GM21515 (cell line): ENCODE data around the gene SERHL2.
"Not testable (repeated sequence)": the region's sequence is repeated elsewhere in the genome, so short reads cannot be mapped to it uniquely, and the experiment has no call there.

Source experiments
- ATAC-seq: cut with Tn5 transposase; IDR thresholded peaks from one replicate; pipeline ENCODE4 v1.9.1; 2021; ENCODE audit not compliant: unreplicated experiment

SERHL2 gene, protein sequence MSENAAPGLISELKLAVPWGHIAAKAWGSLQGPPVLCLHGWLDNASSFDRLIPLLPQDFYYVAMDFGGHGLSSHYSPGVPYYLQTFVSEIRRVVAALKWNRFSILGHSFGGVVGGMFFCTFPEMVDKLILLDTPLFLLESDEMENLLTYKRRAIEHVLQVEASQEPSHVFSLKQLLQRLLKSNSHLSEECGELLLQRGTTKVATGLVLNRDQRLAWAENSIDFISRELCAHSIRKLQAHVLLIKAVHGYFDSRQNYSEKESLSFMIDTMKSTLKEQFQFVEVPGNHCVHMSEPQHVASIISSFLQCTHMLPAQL

GRCh38 chr22:42553475-42554361 lies at the start of gene SERHL2:
TSS of gene SERHL2 (plus strand) at chr22:42553956. CDS start at chr22:42554021, 65 bp downstream.
- ATAC-seq: peak; percentile 57

DNA sequence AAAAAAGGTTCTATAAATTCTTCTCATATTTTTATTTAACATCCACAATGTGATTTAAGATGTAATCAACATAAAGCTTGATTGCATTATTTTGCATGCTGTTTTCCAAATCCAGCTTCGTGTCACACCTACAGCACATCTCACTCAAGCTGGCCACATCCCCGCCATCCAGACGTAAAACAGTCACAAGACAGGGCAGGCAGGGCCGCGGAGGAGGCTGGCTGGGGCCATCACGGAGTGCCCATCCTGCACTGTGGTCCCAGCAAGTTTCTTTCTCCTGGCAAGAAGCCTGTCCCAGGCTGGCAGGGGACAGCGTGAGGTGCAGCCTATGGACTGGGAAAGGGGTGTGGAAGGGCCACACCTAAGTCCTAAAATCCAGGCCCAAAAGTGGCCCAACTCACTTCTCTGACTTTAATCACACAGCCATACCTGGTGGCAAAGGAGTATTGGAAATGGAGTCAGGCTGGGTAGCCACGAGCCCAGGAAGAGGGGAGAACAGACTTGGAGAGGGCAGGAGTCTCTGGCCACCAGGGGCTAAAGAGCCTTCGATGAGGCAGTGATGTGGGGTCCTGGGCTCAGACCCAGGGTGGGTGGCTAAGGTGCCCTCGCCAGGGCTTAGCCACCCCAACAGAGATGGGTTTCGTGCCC lies 45.3 kb upstream of the SERHL2 start:
- not testable (repeated sequence) for ATAC-seq

DNA sequence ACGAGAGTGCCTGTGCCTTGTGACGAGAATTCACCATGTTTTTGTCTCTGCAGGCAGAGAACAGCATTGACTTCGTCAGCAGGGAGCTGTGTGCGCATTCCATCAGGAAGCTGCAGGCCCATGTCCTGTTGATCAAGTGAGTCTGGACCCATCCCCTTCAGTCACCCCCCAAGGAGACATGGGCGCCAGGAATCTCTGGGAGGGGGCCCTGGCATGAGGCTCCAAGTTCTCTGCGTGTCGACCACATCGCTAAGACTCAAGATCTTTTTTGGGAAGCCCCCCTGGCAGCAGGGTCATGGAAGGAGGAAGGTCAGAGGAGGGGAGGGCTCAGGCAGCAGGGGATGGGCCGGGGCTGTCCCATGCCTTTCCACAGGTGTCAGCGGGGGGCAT lies 44.8 kb upstream of the SERHL2 start:
- not testable (repeated sequence) for ATAC-seq

DNA sequence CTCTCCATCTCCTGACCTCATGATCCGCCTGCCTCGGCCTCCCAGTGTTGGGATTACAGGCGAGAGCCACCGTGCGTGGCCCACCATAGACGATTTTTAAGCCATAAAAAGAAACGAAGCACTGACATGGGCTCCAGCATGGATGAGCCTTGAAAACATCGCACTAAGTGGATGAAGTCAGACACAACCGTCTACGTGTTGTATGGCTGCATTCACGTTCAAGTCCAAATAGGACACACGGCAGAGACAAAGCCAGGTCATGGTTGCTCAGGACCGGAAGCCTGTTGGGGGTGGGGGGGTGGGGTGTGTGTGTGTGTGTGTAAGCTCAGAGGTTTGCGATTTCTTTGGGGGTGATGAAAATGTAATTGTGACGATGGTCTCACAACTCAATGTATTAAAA lies 44.2 kb upstream of the SERHL2 start:
- ATAC-seq: no peak

- ATAC-seq: no peak
These were observed 42.3 kb upstream of the SERHL2 start for GRCh38 chr22:42511401-42511891.

GRCh38 chr22:42512273-42512990 lies 41.3 kb upstream of the SERHL2 start:
- not testable (repeated sequence) for ATAC-seq

DNA sequence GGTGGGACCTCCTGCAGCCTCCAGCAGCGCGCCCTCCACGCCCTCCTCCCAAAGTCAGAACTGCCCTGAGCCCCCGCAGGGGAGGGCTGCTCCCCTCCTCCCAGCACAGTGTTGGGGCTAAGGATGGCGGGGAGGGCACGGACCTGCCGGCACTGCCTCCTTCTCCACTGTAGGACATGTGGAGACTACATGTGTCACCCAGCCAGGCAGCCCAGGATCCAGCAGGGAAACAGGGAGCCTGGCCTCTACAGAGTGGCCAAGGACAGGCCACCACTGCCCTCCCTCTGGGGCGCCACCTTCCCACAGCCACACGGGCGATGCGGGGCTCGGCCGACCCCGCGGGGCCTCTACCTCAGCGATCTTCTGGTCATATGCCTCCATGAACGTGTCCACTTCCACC lies 39.4 kb upstream of the SERHL2 start:
- not testable (repeated sequence) for ATAC-seq

- not testable (repeated sequence) for ATAC-seq
These were observed 38.5 kb upstream of the SERHL2 start for GRCh38 chr22:42515304-42515703.

- no peak for ATAC-seq
These were observed 37.9 kb upstream of the SERHL2 start for GRCh38 chr22:42515896-42516295.

- not testable (repeated sequence) for ATAC-seq
These were observed 36.7 kb upstream of the SERHL2 start for GRCh38 chr22:42517103-42517502.

GRCh38 chr22:42518638-42519524 lies 34.9 kb upstream of the SERHL2 start:
- peak; percentile 9 for ATAC-seq

DNA sequence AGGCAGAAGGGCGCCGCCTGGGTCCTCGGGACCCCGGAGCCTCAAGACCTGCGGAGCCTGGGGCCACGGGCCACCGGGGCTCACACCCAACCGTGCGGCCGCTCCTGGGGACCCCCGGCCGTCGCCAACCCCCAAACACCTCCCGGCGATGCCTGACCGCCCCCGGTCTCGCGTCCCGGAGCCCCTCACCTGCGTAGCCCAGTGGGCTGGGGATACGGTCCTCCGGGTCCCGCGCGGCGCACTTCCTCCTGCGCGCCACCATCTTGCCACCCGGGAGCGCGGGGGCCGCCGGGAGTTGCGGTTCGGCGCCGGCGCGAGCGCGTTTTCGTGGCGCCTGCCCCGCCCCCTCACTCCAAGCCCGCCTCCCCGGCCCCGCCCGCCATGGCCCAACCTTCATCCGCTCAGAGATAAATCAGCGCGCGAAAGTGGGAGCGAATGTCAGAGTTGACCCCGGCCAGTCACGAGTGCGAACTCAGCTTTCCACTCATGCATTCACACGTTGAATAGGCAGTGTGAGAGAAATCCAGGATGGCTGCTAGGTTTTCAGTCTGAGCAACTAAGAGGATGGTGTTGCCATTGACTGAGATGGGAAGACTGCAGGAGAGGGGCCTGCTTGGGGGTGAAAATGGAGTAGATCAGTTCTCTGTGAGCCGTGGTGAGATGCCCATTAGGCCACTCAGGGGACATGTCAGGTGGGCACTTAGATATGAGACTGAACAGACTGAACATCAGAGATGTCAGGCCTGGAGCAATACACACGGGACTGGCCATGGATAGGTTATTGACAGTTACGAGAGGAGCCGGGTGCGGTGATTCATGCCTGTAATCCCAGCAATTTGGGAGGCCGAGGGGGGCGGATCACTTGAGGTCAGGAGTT lies 34.0 kb upstream of the SERHL2 start, which contains the start of gene RRP7A:
TSS of gene RRP7A (minus strand) at position 272 of the 877 bp plus-strand sequence. CDS start at position 262, 10 bp downstream.
- ATAC-seq: peak; percentile 63

- no peak for ATAC-seq
These were observed 32.6 kb upstream of the SERHL2 start for GRCh38 chr22:42521228-42521546.

GRCh38 chr22:42522546-42522945 lies 31.2 kb upstream of the SERHL2 start:
- ATAC-seq: no peak

DNA sequence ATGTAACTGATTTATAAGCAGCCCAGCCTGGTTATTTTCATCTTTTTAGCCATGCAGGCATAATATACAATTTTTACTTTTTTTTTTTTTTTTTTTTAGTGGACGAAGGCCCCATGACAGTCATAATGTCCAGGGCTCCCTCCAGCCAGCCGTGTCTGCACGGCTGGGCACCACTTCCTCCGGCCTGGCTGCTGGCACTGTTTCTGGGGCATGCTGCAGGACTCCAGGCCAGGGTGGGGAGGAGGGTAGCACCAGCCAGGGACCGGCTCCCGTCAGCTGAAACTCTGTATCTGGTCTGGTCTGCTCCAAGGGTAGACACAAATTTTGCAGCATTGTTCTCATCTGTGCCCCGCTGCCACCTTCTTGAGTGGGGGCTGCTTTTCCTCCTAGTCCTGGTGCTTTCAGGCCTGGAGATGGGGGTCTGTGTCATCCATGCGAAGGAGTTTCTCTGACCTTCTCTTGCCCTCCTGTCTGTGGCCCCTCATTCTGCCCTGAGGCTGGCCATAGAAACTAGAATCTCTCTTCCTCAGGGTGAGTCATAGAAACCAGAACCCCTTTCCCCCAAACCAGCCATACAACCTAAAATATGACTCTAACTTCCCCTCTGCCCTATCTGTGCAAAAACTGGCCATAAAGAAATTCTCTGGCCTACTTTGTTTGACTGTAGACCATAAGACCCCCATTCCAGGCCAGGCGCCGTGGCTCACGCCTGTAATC lies 25.0 kb upstream of the SERHL2 start:
- no peak for ATAC-seq

- ATAC-seq: not testable (repeated sequence)
These were observed 24.3 kb upstream of the SERHL2 start for GRCh38 chr22:42529435-42529834.

DNA sequence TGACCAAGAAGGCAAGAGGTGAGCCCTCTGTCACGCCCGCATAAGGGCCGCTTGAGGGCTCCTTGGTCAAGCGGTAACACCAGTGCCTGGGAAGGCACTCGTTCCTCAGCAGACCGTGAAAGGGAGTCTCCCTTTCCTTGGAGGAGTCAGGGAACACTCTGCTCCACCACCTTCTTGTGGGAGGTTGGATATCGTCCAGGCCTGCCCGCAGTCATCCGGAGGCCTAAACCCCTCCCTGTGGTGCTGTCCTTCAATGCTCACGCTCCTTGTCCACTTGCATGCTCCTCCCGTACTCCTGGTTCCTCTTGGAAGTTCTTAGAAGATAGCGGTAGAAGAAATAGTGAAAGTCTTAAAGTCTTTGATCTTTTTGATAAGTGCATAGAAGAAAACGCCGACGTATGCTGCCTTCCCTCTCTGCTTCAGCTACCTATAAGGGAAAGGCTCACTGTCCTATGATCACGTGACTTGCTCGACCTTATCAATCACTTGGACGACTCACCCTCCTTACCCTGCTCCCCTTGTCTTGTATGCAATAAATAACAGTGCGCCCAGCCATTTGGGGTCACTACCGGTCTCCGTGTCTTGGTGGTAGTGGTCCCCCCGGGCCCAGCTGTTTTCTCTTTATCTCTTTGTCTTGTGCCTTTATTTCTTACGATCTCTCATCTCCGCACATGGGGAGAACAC lies 22.2 kb upstream of the SERHL2 start:
- not testable (repeated sequence) for ATAC-seq

- ATAC-seq: no peak
These were observed 20.1 kb upstream of the SERHL2 start for GRCh38 chr22:42533638-42533977.
